PC-9 (cell line): ENCODE data around the gene LIMS2. TPM values are rescaled to one million over a fixed set of nuclear protein-coding genes. Genes with fewer than 3 reads are reported as not detected.

ENCODE experiments used
- BruUV-seq: library from RNA; stranded (reverse); fragments of 400-500 nt; replicated peaks from 2 replicates; lab custom pipeline; 2021; lab: Mats Ljungman, UMichigan
- CTCF ChIA-PET: fragments of 300-600 bp; sonication (Branson Sonifier 250); formaldehyde crosslinking; loops from one replicate; lab custom pipeline; 2022; ENCODE audit warnings: antibody characterized with exemption; lab: Charles Lee
- POLR2A ChIA-PET: fragments of 300-600 bp; sonication (Branson Sonifier 250); formaldehyde crosslinking; loops from one replicate; lab custom pipeline; 2022; ENCODE audit warnings: antibody characterized with exemption; ENCODE audit not compliant: unreplicated experiment; lab: Charles Lee
- DNase-seq, 2 experiments: peaks; one replicate each; pipeline versions ENCODE4 v3.0.0 to v3.0.0-alpha.2; 2015 to 2022; ENCODE audit warnings: mixed read lengths in 1 of 2
- H2AFZ ChIP-seq: fragments of 200-600 bp; sonication (generic); 2 replicates; pipeline ENCODE4 v1.8.1; 2017; ENCODE audit warnings: antibody characterized with exemption
- H3F3A ChIP-seq: fragments of 200-600 bp; sonication (generic); 2 replicates; pipeline ENCODE4 v1.8.1; 2017; ENCODE audit warnings: antibody characterized with exemption, mild to moderate bottlenecking, low read depth; ENCODE audit not compliant: insufficient read depth
- H3K27ac ChIP-seq: fragments of 200-600 bp; sonication (generic); 2 replicates; pipeline ENCODE4 v1.6.1; 2016; ENCODE audit warnings: mixed run types
- H3K27me3 ChIP-seq: fragments of 200-600 bp; sonication (generic); 2 replicates; pipeline ENCODE4 v1.6.1; 2016; ENCODE audit warnings: low read depth, mixed run types; ENCODE audit not compliant: insufficient read depth
- H3K36me3 ChIP-seq: fragments of 200-600 bp; sonication (generic); 2 replicates; pipeline ENCODE4 v1.6.1; 2016; ENCODE audit warnings: low read depth, mixed run types
- H3K4me1 ChIP-seq: fragments of 200-600 bp; sonication (generic); replicated peaks from 2 replicates; pipeline ENCODE4 v1.6.1; 2016; ENCODE audit warnings: mixed run types; ENCODE audit not compliant: insufficient read depth
- H3K4me2 ChIP-seq: fragments of 200-600 bp; sonication (generic); 2 replicates; pipeline ENCODE4 v1.6.1; 2017; ENCODE audit warnings: mixed run types
- H3K4me3 ChIP-seq: fragments of 200-600 bp; sonication (generic); 2 replicates; pipeline ENCODE4 v1.6.1; 2016; ENCODE audit warnings: mixed run types
- H3K79me2 ChIP-seq: fragments of 200-600 bp; sonication (generic); 2 replicates; pipeline ENCODE4 v1.6.1; 2017; ENCODE audit warnings: low read depth, mixed run types
- H3K9me2 ChIP-seq: fragments of 200-600 bp; sonication (generic); 2 replicates; pipeline ENCODE4 v1.8.1; 2017; ENCODE audit warnings: mild to moderate bottlenecking; ENCODE audit not compliant: insufficient read depth
- H3K9me3 ChIP-seq: fragments of 200-600 bp; sonication (generic); 2 replicates; pipeline ENCODE4 v1.8.1; 2016; ENCODE audit warnings: low read depth; ENCODE audit not compliant: insufficient read depth
- H4K20me1 ChIP-seq: fragments of 200-600 bp; sonication (generic); 2 replicates; pipeline ENCODE4 v1.8.1; 2017; ENCODE audit not compliant: insufficient read depth
- EZH2 ChIP-seq: fragments of 200-600 bp; sonication (generic); IDR thresholded peaks from 2 replicates; pipeline ENCODE4 v1.8.0; 2017; ENCODE audit warnings: antibody characterized with exemption, low read depth
- intact Hi-C: fragments of 100-400 bp; cut with micrococcal nuclease; formaldehyde crosslinking; loops from one replicate; pipeline ENCODE4 v1.10.0; 2022; ENCODE audit not compliant: unreplicated experiment
- total RNA-seq: library from RNA; stranded (reverse); gene quantifications from 2 replicates; pipeline ENCODE4 v1.2.3, GENCODE V29; 2021
- TF ChIP-seq, protein P1 (sequence below): fragments of 200-600 bp; sonication (generic); conservative IDR thresholded peaks from 2 replicates; pipeline ENCODE4 v1.6.1; 2017; ENCODE audit warnings: mixed run types, antibody characterized with exemption, mild to moderate bottlenecking, moderate library complexity

Gene LIMS2
- total RNA-seq, 1 experiment from 2014 or later: 1.4 TPM

DNA sequence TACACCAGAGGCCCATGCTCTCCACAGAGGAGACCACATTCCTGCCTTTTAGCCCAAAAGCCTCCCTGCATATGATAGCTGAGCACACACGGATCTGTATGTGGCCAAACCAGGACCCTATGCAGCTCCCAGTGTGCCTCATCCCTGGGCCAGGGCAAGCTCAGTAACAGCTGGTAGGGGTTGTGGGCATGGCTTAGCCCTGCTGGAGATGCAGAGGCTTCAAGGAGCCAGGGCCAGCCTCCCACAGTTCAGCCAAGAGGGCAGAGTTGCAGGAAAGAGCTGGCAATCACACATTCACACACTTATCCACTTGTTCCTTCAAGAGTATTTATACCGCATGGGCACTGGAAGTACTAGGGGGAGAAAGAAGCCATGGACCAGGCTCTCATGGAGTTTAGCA lies 1.6 kb upstream of the LIMS2 start:
- H3K4me2 ChIP-seq: no peak overlapping the region
- no peak overlapping the region for H3K27ac ChIP-seq
- no TSS peak for BruUV-seq
- H3K4me1 ChIP-seq: no peaks in the 10 kb centered on the region
- POLR2A ChIA-PET: no interaction called here
- intact Hi-C loops: no loop called here
- H4K20me1 ChIP-seq: no peaks in the 10 kb centered on the region
- no peaks in the 10 kb centered on the region for H3K79me2 ChIP-seq
- CTCF ChIA-PET: no interaction called here
- H3F3A ChIP-seq: no peaks in the 10 kb centered on the region; the same call in 1 of the 2 replicates
- H3K27me3 ChIP-seq: peaks cover 67% of the 10 kb centered on the region
- H3K4me3 ChIP-seq: no peak overlapping the region
- H3K36me3 ChIP-seq: no peaks in the 10 kb centered on the region
- H3K9me3 ChIP-seq: no peaks in the 10 kb centered on the region
- TF ChIP-seq, protein P1, sequence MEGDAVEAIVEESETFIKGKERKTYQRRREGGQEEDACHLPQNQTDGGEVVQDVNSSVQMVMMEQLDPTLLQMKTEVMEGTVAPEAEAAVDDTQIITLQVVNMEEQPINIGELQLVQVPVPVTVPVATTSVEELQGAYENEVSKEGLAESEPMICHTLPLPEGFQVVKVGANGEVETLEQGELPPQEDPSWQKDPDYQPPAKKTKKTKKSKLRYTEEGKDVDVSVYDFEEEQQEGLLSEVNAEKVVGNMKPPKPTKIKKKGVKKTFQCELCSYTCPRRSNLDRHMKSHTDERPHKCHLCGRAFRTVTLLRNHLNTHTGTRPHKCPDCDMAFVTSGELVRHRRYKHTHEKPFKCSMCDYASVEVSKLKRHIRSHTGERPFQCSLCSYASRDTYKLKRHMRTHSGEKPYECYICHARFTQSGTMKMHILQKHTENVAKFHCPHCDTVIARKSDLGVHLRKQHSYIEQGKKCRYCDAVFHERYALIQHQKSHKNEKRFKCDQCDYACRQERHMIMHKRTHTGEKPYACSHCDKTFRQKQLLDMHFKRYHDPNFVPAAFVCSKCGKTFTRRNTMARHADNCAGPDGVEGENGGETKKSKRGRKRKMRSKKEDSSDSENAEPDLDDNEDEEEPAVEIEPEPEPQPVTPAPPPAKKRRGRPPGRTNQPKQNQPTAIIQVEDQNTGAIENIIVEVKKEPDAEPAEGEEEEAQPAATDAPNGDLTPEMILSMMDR: no peak
- TF ChIP-seq EZH2: no peak
- no peaks in the 10 kb centered on the region for H3K9me2 ChIP-seq
- H2AFZ ChIP-seq: no peak overlapping the region
- no peak for DNase-seq

DNA sequence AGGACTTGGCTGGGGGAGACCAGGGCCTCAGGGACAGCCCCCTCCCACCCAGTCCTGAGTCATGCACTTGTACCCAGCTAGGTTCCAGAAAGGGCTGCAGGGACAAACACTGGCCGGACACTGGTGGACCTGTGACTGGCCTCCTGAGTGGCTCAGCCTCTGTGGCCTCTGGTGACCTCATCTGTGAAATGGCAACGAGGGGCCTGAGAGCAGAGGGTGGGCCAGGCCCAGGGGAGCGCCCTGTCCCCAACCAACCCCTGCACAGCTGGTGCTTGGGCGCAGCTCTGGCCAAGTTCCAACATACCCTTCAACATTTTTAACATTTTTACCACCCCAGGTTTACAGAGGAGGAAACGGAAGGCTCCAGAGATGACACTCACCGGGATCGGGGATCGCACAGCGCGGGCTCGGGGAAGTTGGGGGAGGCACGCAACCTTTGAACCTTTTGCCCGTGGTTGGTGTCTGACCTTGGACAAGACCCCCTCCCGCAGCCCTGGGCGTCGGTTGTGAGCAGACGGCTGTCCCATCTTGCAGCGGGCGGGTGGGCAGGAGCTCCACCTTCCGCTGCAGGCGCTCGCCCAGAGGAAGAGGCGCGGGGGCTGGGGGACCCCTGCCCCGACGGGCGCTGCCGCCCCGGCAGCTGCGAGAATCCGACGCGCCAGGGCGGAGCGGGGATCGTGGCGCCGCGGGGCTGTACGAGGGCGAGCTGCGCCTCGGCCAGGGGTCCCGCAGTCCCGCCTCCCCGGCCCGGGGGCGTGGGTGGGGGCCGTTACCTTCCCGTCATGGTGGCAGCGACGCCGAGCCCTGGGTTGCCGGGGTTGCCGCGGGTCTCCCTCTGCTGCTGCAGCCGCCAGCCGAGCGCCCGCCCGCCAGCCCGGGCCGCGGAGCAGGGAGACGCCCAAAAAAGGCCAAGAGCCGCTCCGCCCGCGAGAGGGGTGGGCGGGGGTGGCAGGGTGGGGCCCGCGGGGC lies 805 bp downstream of the LIMS2 start:
- Histone ChIP-seq H3K9me3 (no peaks in the 10 kb centered on the region), H4K20me1 (no peaks in the 10 kb centered on the region), H3K4me1 (no peaks in the 10 kb centered on the region), H3K27me3 (peaks cover 89% of the 10 kb centered on the region), H3F3A (no peaks in the 10 kb centered on the region; the same call in 1 of the 2 replicates), H3K27ac (no peak overlapping the region), H2AFZ (no peak overlapping the region), H3K4me3 (peak overlapping the region; percentile 35; the same call in 1 of the 2 replicates), H3K79me2 (no peaks in the 10 kb centered on the region), H3K36me3 (no peaks in the 10 kb centered on the region), H3K9me2 (no peaks in the 10 kb centered on the region), H3K4me2 (peak overlapping the region; percentile 57)
- ChIA-PET POLR2A (interaction anchor here (0.6 kb wide), 1 partner anchor 148 kb away, joined by 7 read pairs; the partner anchor contains the start of gene IWS1), CTCF (interaction anchor here (0.7 to 1.2 kb wide), 3 partner anchors 25 to 355 kb away, joined by 4 to 8 read pairs (median 5); no protein-coding TSS in a partner anchor)
- peak; percentile 80; the same call in 1 of the 2 replicates for TF ChIP-seq EZH2
- TF ChIP-seq, protein P1: no peak
- BruUV-seq: no TSS peak
- intact Hi-C loops: no loop called here
- no peak for DNase-seq

DNA sequence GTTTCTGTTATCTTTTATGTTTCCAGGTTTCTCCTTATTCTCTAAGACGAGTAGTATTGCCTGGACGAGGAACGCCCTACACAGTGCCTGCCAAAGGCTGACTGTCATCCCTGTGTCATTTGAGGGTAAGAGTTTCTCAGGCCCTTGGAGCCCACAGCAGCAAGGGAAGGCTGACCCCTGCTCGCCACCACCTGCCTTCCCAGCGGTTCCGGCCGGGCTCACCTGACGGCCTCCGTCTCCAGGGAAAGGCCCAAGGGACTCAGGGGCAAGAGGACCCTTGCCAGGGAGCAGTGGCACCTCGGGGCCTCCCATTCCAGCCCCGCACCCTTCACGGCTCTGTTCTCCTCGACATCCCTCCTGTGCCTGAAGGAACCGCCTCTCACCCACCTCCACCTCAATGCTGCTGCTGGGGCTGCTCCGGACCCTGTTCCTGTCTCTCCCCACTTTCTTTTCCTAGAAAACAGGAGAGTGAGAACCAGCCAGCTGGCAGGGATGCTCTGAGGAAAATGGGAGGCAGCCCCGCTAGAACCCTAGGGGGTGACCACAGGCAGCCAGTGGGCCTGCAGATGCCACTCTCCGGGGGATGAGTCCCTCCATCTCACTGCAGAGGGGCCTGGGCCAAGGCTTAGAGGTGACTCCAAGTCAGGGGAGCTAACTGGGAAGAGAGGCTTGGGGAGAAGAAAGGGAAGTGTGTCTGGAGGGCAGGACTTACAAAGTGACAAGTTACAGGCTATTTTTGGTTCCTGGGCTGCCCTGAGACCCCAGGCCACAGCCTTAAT lies 1.9 kb downstream of the LIMS2 start:
- DNase-seq: no peak
- Histone ChIP-seq H3K79me2 (no peaks in the 10 kb centered on the region), H3K9me3 (no peaks in the 10 kb centered on the region), H4K20me1 (no peaks in the 10 kb centered on the region), H3K36me3 (no peaks in the 10 kb centered on the region), H3K4me2 (no peak overlapping the region), H3K27ac (no peak overlapping the region), H2AFZ (no peak overlapping the region), H3F3A (no peaks in the 10 kb centered on the region; the same call in 1 of the 2 replicates), H3K4me1 (no peaks in the 10 kb centered on the region), H3K4me3 (no peak overlapping the region), H3K9me2 (no peaks in the 10 kb centered on the region), H3K27me3 (peaks cover 88% of the 10 kb centered on the region)
- intact Hi-C loops: no loop called here
- BruUV-seq: no TSS peak
- TF ChIP-seq, protein P1: no peak
- TF ChIP-seq EZH2: no peak
- POLR2A ChIA-PET: no interaction called here
- CTCF ChIA-PET: no interaction called here
